ENCODE data around the gene MUC15. TPM values are rescaled to one million over a fixed set of nuclear protein-coding genes. Genes with fewer than 3 reads are reported as not detected.

The MUC15 gene
- total and polyA plus RNA-seq, 2 of the 8 experiments (the other 6 are each of a cell fraction or from before 2014, with no cell fraction given), result not detected

GRCh38 chr11:26556582-26556981 lies 15.5 kb downstream of the MUC15 start:
- H3K27me3 ChIP-seq (replicated peaks in 1 of 4; ENCODE audit: control insufficient read depth in 3 of 4, extremely low read depth in 1 of 4, insufficient read depth in 3 of 4, low read length in 3 of 4), result no peaks in the 10 kb centered on the region
- no peak overlapping the region for H2AFZ ChIP-seq (ENCODE audit: low read length)
- H2BK12ac ChIP-seq (ENCODE audit: low read depth, low read length), result no peak overlapping the region
- H3K9me3 ChIP-seq (ENCODE audit: insufficient read depth in 2 of 2, low read depth in 1 of 2, low read length in 1 of 2), result no peaks in the 10 kb centered on the region
- H3K23me2 ChIP-seq (ENCODE audit: low read depth, low read length), result no peaks in the 10 kb centered on the region
- POLR2A ChIA-PET (ENCODE audit: partially characterized antibody), result no interaction called here
- no peak overlapping the region for H3K4ac ChIP-seq (replicated peaks; ENCODE audit: insufficient read length, low read depth, low read length)
- no peak overlapping the region for H3K18ac ChIP-seq (ENCODE audit: extremely low read depth, low read length)
- no peak for DNase-seq (ENCODE audit: low read depth in 1 of 2, low spot score in 2 of 2)
- H3K9ac ChIP-seq (replicated peaks in 1 of 4; ENCODE audit: extremely low read depth in 1 of 4, low read depth in 3 of 4, low read length in 3 of 4), result no peak overlapping the region
- WGBS, 2 experiments (ENCODE audit: extremely low coverage in 1 of 2, insufficient coverage in 1 of 2, insufficient read length in 1 of 2, insufficient replicate concordance in 2 of 2, low coverage in 1 of 2, low lambda C conversion rate in 2 of 2, missing lambda C conversion rate in 1 of 2), result 91% methylated on average over 1 of the region's 1 CpG; no CpG with 5 or more reads in 1 of the 2 experiments
- no peak overlapping the region for H3K56ac ChIP-seq (replicated peaks; ENCODE audit: insufficient read length, low read depth, low read length)
- no peak overlapping the region for H4K5ac ChIP-seq (ENCODE audit: insufficient read length, low read depth, low read length)
- H2AK5ac ChIP-seq (ENCODE audit: low read depth, low read length), result no peak overlapping the region
- no peaks in the 10 kb centered on the region for H3K79me2 ChIP-seq (ENCODE audit: control insufficient read depth in 1 of 2, insufficient read depth in 2 of 2, low read length in 2 of 2)
- CTCF ChIA-PET (ENCODE audit: partially characterized antibody), result interaction anchor here (0.6 to 1.0 kb wide), 4 partner anchors 11 to 258 kb away, joined by 3 to 4 read pairs (median 3); no protein-coding TSS in a partner anchor
- H3K4me2 ChIP-seq (ENCODE audit: insufficient read depth in 1 of 2, low read depth in 2 of 2, low read length in 2 of 2), result no peak overlapping the region
- no peaks in the 10 kb centered on the region for H3K4me1 ChIP-seq (replicated peaks in 1 of 4; ENCODE audit: control insufficient read depth in 3 of 4, insufficient read depth in 4 of 4, low read length in 3 of 4)
- no peak overlapping the region for H2BK15ac ChIP-seq (ENCODE audit: low read length)
- no peak overlapping the region for H4K8ac ChIP-seq (ENCODE audit: extremely low read depth, insufficient read depth, low read length)
- no peak overlapping the region for H3K27ac ChIP-seq (ENCODE audit: low read depth, low read length)
- H2BK20ac ChIP-seq (ENCODE audit: low read length), result no peak overlapping the region
- no peaks in the 10 kb centered on the region for H3K79me1 ChIP-seq (ENCODE audit: low read depth, low read length)
- TF ChIP-seq RFX5 (IDR thresholded peaks at IDR 0.05; ENCODE audit: borderline replicate concordance, low read depth, low read length), result no peak
- no peak for FAIRE-seq
- no peak overlapping the region for H3K4me3 ChIP-seq (ENCODE audit: extremely low read depth in 1 of 4, insufficient read depth in 2 of 4, low read depth in 3 of 4, low read length in 4 of 4)
- H2BK5ac ChIP-seq (ENCODE audit: low read depth, low read length), result no peak overlapping the region
- H4K20me1 ChIP-seq (replicated peaks in 1 of 2; ENCODE audit: control insufficient read depth in 1 of 2, insufficient read depth in 2 of 2, low read length in 2 of 2), result no peaks in the 10 kb centered on the region
- H3K14ac ChIP-seq (ENCODE audit: insufficient read length), result no peak overlapping the region
- no peak overlapping the region for H4K91ac ChIP-seq (replicated peaks; ENCODE audit: insufficient read length, low read length)
- H3K23ac ChIP-seq (ENCODE audit: insufficient read length), result no peak overlapping the region
- H3K36me3 ChIP-seq (ENCODE audit: control insufficient read depth in 2 of 4, insufficient read depth in 4 of 4, low read length in 3 of 4), result no peaks in the 10 kb centered on the region
- H2BK120ac ChIP-seq (replicated peaks; ENCODE audit: low read depth, low read length), result no peak overlapping the region
